SKM-1 (cell line): Measurements from ENCODE around the gene NVL.
A peak's percentile ranks its signal among the peaks of the same experiment; 100 is the strongest.
"Not testable (repeated sequence)": the region's sequence is repeated elsewhere in the genome, so short reads cannot be mapped to it uniquely, and the experiment has no call there.

Experiments used
- DNase-seq: peaks from one replicate; lab custom pipeline; 2025; ENCODE audit not compliant: unreplicated experiment; lab: John Stamatoyannopoulos, UW

Gene NVL

GRCh38 chr1:224329842-224330753 lies at the start of gene NVL:
NVL (minus strand) TSS chr1:224330172; CDS start chr1:224330127, 45 bp downstream.
- peak; percentile 91 for DNase-seq

DNA sequence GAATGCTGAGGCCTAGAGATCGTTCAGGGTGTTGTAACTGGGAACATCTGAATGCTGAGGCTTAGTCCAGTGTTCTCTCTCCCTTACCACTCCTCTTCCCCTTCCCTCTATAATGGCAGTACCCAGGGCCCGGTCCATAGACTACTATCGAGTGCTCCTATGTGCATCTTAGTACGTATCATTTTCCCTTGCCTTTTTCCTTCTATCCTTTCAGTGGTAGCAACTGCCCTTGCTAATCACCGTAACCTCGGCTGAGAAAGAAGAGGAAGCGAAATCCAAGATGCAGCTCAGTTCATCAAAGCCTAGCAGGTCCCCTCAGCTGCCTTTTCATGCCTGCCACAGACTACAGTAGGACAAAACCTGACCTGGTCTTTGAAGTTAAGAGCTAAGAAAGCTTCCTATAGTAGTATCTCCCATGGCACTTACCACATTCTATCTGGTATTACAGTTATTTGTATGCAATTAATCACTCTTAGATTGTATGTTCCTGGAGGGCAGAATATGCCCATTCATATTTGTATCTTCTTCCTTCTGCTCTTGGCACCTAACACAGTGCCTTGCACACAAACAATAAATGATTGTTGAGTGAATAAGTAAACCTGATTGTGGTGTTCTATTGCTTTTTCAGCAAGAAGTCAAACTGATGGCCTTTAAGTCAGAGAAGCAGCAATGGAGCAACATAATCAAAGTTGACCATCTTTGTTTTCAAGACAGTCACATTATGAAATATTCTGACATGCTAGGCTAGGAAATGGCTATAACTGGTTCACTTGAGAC lies 49.1 kb upstream of the NVL start:
- peak; percentile 33 for DNase-seq

DNA sequence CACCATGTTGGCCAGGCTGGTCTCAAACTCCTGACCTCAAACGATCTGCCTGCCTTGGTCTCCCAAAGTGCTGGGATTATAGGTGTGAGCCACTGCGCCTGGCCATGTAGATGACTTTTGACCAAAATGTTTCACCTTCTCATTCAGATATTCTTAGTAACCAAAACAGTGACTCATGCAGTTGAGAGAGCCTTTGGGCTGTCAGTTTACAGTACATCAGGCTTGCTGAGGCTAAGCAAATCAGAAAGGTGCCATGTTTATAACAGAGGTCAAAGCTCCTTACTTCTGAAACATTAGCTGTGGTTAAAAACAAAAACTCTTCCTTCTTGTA lies 47.7 kb upstream of the NVL start:
- DNase-seq = no peak

DNA sequence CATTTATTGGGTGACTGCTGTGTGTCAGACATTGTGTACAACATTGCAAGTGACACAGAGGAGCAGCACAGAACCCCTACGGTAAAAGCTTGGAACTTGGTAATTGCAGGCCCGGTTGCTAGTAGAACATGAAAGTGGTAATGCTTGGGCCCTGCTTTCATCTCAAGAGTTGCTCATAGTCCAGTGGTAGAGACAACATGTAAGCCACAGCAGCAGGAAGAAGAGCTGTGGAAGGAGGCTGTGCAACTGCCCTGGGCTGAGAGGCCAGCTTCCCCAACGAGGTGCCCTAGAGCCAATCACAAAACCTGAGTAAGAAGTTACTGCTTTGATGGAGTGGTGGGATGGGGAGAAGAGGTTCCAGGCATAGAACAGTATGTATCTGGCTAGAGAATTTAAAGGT lies 45.1 kb upstream of the NVL start:
- DNase-seq = no peak

GRCh38 chr1:224373008-224373590 lies 43.1 kb upstream of the NVL start:
- no peak for DNase-seq

GRCh38 chr1:224368409-224368808 lies 38.4 kb upstream of the NVL start:
- no peak for DNase-seq

DNA sequence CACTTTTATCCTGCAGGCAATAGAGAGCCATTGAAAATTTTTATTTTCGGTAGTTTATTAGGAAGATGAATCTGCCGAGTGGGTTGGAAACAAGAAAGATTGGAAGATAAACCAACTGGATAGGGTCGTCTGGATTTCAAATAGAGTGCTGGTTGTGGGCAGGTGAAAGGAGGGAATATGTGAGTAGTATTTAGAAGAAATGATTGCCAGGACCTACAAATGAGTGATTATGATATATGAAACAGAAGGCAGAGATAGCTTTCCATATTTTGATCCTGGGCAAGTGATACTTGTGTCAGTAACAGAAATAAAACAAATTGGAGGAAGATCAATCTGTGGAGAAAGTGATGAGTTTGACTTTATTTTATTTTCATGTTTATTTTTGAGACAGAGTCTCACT lies 29.2 kb upstream of the NVL start:
- no peak for DNase-seq

- DNase-seq = no peak
Measured at GRCh38 chr1:224358237-224358636, 28.3 kb upstream of the NVL start.

DNA sequence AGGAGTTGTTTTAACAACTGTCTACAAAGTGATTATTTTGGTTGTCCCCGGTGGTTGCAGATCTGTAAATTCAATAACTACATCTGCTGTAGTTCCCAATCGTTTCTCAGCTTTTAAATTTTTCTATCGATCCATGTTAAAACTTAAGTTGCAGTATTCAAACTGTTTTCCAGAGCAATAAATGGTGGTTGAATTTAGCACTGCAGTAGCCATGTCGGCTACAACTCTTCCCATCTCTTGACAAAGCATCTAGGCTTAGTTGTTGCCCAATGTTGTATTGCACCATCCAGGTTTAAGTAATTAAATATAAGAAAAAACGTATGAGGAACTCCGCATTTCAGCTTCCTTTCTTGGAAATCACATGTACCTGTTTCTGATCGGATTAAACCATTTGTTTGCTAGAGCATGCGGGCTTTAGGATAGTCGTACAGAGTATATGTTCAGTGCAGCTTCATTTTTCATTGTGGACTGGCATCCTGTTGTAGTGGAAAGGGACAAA lies 27.7 kb upstream of the NVL start:
- peak; percentile 89 for DNase-seq

DNA sequence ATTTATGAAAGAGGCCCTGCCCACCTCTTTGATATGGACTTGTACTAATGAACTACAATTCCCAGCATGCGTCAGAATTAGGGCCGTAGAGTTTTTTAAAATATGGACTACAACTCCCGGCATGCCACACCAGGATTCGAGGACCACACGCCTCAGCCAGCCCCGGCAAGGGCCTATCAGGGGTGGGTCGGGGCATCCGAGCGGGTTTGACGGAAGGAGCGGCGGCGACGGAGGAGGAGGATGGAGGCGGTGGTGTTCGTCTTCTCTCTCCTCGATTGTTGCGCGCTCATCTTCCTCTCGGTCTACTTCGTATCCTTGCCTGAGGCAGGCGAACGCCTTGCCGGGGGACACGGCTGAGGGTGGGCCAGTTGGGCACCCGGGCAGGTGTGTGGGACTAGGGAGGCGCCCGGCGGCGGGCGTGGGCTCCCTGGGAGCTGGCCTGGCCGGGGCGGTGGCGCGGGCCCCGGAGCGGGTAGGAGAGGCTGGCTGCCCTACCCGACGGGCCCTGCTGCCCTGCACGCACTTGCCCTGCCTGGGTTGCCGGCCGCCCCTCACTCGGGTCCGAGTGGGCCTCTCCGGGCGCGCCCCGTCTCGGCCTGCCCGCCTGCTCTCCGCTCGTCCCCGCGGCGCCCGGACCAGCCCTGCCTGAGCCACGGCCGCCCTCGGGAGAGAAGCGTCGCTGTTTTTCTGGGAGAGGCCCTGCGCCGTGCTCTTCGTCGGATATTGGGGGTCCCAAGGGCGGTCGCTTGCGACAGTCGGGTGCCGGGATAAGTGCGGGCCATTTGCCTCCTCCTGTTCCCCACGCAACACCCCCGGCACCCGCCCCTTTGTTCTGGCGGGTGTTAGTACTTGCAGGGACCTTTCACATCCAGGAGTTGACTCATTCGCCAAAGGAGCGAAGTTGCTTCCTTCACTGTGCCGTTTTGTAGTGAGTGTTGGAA lies 27.0 kb upstream of the NVL start, which contains the start of gene CNIH4:
CNIH4 (plus strand) TSS at position 195 of the 941 bp plus-strand sequence; CDS start at position 241, 46 bp downstream.
- DNase-seq = peak; percentile 98

DNA sequence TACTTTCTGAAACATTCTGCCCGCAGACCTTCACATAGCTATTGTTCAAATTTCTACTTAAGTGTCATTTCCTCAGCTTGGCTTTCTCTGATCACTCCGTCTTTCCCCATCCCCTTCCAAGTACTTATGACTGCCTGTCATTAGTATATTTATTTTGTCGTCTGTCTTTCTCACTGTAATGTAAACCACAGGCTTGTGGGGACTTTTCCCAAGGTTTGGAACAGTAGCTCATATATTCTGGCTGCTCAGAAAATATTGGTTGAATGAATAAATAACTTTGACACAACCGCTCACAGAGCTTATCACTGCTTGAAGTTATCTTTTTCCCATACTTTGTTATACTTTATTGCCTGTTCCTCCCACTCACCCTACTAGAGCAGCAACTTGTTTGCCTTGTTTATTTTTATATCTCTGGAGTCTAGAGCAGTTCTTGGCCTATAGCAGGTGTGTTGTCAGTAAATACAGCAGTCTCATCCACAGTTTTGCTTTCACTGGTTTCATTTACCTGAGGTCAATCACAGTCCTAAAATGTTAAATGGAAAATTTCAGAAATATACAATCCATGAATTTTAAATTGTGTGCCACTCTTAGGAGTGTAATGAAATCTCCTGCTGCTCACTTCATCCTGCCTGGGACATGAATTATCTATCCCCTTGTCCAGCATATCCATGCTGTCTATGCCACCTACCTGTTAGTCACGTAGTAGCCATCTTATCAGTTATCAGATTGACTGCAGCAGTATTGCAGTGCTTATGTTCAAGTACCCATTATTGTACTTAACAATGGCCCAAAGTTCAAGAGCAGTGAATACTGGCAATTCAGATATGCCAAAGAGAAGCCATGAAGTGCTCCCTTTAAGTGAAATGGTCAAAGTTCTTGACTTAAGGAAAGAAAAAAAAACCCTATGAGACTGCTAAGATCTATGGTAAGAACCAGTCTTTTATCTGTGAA lies 24.3 kb upstream of the NVL start:
- DNase-seq = no peak

- DNase-seq = not testable (repeated sequence)
Measured at GRCh38 chr1:224352436-224353085, 22.6 kb upstream of the NVL start.

DNA sequence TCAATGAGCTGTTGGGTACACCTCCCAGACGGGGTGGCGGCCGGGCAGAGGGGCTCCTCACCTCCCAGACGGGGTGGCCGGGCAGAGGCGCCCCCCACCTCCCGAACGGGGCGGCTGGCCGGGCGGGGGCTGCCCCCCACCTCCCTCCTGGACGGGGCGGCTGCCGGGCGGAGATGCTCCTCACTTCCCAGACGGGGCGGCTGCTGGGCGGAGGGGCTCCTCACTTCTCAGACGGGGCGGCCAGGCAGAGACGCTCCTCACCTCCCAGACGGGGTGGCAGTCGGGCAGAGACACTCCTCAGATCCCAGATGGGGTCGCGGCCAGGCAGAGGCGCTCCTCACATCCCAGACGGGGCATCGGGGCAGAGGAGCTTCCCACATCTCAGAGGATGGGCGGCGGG lies 19.7 kb upstream of the NVL start:
- DNase-seq = not testable (repeated sequence)

- DNase-seq = no peak
Measured at GRCh38 chr1:224348137-224348536, 18.2 kb upstream of the NVL start.

- no peak for DNase-seq
Measured at GRCh38 chr1:224343679-224344078, 13.7 kb upstream of the NVL start.

DNA sequence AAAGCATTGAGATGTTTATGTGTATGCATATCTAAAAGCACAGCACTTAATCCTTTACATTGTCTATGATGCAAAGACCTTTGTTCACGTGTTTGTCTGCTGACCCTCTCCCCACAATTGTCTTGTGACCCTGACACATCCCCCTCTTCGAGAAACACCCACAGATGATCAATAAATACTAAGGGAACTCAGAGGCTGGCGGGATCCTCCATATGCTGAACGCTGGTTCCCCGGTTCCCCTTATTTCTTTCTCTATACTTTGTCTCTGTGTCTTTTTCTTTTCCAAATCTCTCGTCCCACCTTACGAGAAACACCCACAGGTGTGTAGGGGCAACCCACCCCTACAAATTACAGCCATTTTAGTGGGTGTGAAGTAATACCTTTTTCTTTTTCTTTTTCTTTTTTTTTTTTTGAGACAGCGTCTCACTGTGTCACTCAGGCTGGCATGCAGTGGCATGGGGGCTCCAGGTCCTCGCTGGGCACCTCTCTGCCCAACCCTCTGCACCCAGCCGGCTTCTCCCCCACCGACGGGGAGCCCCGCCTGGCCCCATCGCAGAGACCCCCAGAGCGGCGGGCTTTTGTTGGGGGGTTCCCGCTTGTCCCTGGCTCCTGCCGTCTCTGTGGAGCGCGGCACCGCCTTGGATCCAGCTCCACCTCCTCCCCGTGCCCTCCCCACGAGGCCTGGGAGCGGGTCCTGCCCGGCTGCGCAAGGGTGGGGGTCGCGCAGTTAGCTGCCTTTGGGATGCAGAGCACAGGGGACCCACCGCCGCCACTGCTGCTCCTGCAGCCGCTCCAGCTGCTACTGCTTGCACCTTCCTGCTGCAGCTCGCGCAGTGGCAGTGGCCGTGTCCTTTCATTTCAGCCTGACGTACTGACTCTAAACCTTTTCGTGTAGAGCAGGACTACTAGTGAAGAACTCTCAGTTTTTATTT lies 10.7 kb upstream of the NVL start:
- not testable (repeated sequence) for DNase-seq

GRCh38 chr1:224339442-224340033 lies 9.6 kb upstream of the NVL start:
- no peak for DNase-seq
